Smooth muscle cell of the brain vasculature (primary cell): ENCODE measurements around the gene FGF12.

ENCODE experiments used
- DNase-seq: peaks from one replicate; pipeline ENCODE4 v3.0.0-alpha.2; 2012; ENCODE audit warnings: low read depth, low spot score

Gene FGF12

DNA sequence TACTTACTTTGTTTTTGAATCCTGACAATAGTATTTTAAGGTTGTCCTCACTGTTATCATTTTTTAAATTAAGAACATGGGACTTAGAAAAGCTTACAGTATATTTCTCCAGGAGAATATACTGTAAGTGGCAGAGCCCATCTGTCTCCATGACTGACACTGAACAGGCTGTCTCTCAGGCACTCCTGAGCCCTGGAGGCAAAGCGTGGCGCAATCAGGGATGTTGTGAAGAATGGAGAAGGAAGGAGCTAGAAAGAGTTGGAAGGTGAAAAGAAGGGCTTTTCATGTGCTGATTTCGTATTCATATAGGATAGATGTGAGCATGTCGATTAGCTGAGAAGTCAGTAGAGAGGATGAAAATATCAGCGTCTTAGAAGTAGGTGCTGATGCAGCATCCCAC lies 41.5 kb downstream of the FGF12 start:
- no peak for DNase-seq

- DNase-seq, result no peak
Observed at GRCh38 chr3:192684151-192684550, 43.2 kb downstream of the FGF12 start.

DNA sequence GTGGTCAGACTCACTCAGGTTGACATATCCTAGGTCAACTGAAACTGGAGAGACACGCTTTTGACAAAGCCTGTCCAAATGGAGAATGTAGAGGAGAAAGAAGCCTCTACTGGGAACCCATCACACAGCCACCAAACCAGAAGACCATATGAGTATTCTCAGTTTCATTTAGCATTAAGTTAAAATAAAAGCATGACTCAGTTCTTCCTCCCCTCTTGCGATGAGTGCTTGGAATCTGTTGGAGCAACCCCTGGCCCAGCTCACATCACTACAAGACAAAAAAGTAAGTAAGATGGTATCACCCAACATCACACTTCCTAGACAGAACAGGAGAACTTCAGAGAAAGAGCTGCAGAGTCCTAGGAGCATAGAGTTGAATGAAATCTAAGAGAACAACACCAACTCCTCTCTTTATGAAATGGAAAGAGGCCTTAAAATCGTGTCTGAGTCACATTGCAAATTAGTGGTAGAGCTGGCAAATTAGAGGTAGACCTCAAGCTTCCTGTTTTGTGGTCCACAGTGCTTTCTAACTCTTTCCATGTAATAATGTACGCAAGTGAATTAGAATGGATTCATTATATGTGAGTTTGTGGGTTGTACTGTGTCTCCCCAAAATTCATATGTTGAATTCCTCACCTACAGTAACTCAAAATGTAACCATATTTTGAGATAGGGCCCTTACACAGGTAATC lies 51.2 kb downstream of the FGF12 start:
- no peak for DNase-seq

DNA sequence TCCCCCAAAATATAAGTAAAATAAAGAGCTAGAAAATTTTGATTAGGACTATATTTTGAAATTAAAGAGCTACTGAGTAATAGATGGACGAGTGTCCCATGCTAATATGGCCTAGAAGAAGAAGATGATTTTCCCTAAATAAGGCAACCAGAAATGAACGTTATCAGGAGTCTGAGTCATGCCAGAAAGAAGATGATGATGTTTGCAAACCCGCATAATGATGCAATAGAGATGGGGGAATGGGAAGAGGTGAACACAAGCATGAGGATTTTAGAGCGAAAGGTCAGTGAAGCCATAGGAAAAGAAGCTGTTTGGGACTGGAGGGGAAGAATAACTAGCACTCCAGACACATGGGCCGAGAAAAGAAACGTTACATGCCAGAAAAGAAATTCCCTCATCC lies 71.7 kb downstream of the FGF12 start:
- DNase-seq, result no peak

DNA sequence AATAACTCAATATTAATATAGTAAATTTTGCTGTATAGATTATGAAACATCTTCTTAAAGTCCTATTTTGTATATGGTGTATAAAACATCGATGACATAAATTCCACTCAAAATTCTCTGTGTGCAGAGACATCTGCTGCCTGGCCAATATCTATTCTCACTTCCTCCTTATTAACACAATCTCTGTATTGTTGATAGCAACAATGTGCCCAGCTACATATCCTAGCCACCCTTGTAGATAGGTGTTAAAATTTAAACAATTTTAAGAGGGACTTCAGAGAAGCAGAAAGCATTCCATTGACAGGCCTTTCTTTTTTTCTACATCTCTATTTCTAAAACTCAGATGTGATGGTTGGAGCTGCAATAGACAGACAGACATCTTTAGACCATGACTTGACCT lies 72.3 kb downstream of the FGF12 start:
- DNase-seq, result no peak

DNA sequence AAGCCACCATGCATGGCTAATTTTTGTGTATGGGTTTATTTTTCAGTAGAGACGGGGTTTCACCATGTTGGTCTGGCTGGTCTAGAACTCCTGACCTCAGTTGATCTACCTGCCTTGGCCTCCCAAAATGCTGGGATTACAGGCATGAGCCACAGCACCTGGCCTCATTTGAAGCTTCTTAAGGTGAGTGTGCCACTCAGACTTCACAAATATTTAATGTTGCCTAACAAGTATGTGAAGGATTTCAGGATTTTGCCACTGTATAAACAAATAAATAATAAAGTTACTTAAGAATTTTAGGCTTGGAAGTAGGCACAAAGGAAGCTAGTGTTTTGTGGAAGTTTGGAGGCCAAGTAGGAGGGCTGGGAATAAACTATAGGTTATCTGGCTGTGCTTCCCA lies 73.5 kb downstream of the FGF12 start:
- DNase-seq, result no peak

DNA sequence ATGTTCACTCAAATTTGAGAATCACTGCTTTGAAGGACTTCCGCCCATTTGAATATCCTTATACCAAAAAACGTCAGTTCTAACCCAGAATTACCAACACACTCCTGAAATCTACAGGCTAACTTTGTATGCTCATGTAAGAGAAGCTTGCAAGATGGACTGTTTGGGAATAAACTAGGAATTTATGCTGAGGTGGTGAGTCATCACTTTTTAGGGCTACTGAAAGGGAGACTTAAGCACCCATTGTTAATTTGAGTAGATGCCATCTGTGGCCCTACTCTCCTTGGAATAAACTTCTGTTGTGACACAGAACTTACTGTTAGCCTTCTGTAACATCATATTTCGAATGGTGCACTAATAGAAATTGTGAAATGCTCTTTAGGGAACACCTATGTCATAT lies 74.6 kb downstream of the FGF12 start:
- no peak for DNase-seq

DNA sequence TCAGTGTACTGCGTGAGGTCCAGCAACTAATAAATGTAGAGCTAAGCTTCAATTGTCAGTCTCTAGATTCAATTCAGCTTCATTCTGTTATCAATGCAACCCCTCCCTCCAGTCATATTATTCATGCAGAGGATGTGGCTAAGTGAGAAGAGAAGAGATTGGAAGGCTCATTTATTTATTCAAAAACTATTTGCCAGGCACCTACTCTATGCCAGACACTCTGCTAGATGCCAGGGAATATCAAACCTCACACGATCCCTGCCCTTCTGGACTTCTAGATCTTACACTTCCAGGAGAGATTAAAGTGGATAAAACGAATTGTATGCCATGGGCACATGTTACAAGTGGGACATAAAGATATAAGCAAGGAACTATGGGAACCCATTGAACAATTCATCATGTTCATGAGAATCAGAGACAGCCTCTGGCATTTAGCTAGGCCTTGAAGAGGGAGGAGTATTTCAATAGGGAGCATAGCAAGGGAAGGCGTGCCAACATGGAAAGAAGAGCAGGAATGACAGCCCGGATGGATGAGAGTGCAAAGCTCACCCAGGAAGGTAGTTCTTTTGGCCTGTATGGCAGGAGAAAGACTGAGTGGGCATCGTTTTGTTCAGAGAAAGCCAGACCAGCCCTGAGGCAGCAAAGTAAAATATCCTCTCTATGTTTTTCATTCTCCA lies 75.4 kb downstream of the FGF12 start:
- DNase-seq, result no peak

DNA sequence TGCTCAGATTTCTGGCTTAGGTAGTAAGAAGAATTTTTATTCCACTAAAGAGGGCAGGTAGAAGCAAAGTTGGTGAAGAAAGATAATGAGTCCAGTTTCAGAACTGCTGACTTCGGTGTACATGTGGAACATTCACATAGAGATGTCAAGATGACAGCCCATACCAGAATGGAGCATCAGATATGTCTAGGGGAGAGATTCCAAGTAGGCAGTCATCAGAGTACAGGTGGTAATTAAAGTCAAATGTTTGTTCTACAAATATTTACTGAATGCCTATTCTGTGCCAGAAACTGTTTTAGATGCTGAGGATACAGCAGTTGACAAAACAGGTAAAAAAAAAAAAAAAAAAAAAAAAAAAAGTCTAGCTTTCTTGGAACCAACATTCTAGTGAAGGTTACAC lies 81.9 kb downstream of the FGF12 start:
- no peak for DNase-seq

DNA sequence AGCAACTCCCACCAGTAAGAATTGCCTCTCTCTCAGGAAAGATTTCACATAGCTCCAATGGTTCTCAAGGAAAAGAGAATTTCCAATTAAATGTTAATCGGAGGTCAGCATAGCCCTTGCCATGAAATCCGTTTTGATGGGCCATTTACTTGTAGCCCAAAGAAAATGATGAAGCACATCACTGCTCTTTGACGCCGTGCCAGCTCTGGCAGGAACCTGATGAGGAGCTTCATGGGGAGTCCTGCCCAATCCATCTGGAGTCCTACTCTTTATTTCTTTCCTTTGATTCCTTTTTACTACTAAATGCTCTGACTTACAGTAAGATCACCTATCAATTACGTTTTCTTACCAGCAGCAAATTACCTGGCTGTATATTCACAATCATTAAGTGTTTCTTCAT lies 84.7 kb downstream of the FGF12 start:
- DNase-seq, result no peak

GRCh38 chr3:192641919-192642318 lies 85.4 kb downstream of the FGF12 start:
- no peak for DNase-seq

DNA sequence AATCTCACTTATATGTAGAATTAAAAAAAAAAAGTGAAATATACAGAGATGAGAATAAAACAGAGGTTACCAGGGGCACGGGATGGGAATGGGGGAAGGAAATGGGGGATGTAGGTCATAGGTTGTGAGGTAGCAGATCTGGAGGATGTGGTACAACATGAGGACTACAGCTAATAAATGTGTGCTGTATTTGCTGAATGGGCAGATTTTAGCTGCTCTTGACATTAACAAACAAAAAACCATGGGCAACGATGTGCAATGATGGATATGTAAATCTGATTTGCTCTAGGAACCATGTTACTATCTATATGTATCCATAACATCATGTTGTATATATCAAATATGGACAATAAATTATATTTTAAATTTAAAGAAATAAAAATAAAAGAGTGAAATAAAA lies 87.4 kb downstream of the FGF12 start:
- no peak for DNase-seq

GRCh38 chr3:192637803-192638202 lies 89.5 kb downstream of the FGF12 start:
- no peak for DNase-seq

DNA sequence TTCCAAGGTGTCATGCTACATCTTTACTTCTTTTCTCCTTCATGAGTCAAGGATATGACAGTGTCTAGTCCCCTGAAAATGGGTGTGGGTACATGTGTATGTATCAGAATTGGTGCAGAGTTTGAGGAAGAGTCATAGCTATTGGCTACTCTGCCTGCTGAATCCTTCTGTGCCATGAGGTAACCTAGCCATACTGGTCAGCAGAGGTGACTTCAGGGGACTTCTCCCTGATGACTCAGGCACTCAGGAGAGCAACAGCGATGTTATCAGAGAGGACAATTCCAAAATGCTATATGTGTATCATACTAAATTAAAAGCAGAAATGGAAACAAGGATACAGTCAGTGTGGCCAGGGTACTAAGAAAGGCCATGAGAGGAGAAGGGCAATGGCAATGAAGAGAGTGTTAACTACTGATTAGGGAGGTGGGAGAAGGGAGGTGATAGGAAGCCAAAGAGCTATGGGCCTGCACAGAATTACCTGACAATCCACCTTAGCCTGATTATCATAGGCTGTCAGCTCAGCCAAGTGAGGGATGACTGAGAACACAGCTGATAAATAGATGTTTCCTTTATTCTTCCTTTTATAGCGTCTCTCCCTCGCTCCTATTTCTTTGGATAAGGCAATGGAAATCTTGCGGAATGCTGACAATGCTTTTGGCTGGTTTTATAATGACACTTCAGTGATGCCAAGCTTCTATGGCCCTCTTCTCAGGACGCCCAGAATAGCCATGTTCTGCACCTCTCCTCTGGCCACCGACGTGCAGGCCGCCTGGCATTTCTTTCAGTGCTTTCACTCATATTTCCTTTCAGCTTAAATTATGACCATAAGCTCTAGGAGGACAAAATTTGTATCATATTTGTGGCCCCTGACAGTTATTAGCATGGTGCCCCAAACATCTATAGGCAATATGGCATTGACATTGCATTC lies 90.6 kb downstream of the FGF12 start:
- no peak for DNase-seq

- DNase-seq, result no peak
Observed at GRCh38 chr3:192629429-192629828, 97.9 kb downstream of the FGF12 start.

- DNase-seq, result no peak
Observed at GRCh38 chr3:192621909-192622308, 105.4 kb downstream of the FGF12 start.

DNA sequence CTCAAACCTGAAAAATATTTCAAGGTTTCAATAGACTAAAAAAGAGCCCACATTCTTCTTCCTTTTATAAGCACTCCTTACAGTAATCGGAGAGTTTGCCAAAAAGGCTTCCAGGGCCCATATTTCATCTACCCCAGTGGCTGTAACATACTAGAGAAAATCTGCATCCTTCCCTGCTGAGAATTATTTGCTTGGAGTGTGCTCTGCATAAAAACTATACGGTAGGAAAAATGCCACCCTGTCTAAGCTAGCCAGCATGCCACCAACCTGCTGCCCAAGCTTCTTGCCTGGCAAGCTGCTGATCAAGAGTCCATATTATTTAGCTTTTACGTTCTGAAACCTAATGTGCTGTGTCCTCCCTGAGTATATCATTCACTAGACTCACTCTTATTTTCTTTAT lies 107.1 kb downstream of the FGF12 start:
- no peak for DNase-seq

DNA sequence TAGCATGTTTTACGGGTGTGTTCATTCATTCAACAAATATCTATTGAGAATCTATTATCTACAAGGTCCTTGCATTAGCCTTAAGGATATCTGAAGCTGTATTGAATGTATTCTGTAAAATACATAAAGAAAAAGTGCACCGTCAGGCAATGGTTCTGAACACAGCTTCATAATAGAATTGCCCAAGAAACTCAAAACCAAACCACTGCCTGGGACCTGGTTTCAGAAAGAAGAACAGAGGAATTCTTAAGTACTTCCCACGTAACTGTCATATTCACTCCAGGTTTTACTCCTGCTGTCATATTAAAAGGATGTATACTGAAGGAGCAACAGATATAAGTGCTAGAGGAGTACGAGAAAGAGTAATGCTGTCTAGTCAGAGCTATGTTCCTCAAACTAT lies 115.9 kb downstream of the FGF12 start:
- no peak for DNase-seq

DNA sequence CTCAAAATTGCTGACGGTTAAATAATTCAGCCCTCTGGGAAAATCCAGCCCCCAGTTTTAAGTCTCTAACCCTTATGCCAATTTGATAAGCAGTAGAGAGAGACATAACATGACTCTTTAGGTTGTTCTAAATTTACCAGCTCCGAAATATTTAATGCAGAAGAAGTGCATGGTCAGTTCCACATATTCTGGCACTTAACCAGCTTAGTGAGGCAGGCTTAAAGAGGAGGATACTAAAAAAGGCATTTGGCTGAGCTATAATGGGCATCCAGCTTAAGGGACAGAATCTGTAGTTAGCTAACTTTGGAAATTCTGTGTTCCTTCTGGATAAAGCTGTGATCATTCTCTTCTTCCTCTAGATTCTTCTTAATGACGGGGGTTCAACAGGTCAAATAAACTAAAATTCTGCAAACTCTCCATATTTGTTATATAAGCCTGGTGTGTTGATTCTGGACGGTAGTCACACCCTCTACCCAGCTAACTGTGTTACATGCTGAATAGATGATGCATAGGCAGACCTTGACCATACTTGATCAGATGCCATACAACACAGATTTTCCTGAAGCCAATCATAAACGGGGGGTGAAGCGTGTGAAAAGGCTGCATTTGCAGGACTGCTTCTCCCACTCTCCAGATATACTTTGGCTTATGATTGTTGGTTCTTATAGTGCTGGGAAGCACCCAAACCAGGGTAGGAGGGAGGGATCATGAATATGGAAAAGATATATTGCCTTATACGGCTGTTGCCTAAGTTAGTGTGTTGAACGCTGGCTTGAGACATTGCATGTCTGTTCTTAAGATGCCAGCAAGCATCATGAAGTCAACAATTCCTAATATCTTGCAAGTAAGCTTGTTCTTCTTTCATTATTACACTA lies 118.4 kb downstream of the FGF12 start:
- no peak for DNase-seq

DNA sequence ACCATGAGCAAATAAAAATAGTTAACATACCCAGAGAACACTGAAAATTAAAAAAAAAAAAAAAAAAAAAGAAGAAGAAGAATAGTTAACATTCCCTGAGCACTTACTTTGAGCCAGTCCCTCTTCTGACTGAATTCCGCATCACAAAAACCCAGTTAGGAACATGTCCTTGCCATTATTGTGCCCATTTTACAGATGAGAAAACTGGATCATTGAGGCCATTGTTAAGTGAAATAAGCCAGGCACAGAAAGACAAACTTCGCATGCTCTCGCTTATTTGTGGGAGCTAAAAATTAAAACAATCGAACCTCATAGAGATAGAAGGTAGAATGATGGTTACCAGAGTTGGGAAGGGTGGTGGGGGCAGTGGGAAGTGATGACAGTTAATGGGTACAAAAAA lies 119.5 kb downstream of the FGF12 start:
- no peak for DNase-seq

GRCh38 chr3:192597913-192598312 lies 129.4 kb downstream of the FGF12 start:
- no peak for DNase-seq

DNA sequence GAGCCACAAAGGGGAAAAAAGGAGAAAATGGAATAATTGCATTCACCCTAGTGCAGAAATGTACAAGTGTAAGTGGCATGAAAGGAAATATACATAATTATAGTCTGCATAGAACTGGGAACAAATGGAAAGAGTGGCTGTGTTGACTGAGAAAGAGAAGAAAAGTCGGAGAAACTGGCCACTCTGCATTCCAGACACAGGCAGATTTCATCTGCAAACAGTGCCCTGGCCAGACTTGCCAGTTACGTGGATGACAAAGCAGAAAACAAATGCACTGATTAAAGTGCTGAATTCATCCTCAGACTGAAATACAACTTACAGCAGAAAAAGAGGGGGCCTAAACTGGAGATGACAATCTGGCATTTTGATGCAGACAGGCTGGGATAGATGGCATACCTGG lies 129.8 kb downstream of the FGF12 start:
- DNase-seq, result no peak
